Mesothelial cell of epicardium (in vitro differentiated cells): ENCODE data around the gene CAMTA1. TPM values are rescaled to one million over a fixed set of nuclear protein-coding genes. Genes with fewer than 3 reads are reported as not detected.
"Not testable (repeated sequence)": the region's sequence is repeated elsewhere in the genome, so short reads cannot be mapped to it uniquely, and the experiment has no call there.

Experiments used
- DNase-seq, 2 experiments: peaks; one replicate each; pipeline ENCODE4 v3.0.0; 2021; ENCODE audit warnings: low spot score in 2 of 2; ENCODE audit not compliant: unreplicated experiment in 2 of 2
- H3K27ac Mint-ChIP-seq: 2 replicates; pipeline ENCODE4 v1.8.0; 2021; ENCODE audit warnings: mixed read lengths
- H3K27me3 Mint-ChIP-seq: 2 replicates; pipeline ENCODE4 v1.8.0; 2021; ENCODE audit warnings: low read depth, mixed read lengths
- H3K36me3 Mint-ChIP-seq: 2 replicates; pipeline ENCODE4 v1.8.0; 2021; ENCODE audit warnings: mixed read lengths
- H3K4me1 Mint-ChIP-seq: 2 replicates; pipeline ENCODE4 v1.8.0; 2021; ENCODE audit warnings: mixed read lengths
- H3K4me3 Mint-ChIP-seq: 2 replicates; pipeline ENCODE4 v1.8.0; 2021; ENCODE audit warnings: mild to moderate bottlenecking, moderate library complexity, mixed read lengths
- H3K9me3 Mint-ChIP-seq: 2 replicates; pipeline ENCODE4 v1.8.0; 2021; ENCODE audit warnings: mixed read lengths
- CTCF ChIP-seq: fragments of 200-600 bp; sonication (generic); IDR thresholded peaks from one replicate; pipeline ENCODE4 v1.5.0; 2021; ENCODE audit warnings: antibody characterized with exemption; ENCODE audit not compliant: unreplicated experiment
- total RNA-seq: library from RNA; stranded (reverse); gene quantifications from 3 replicates; pipeline ENCODE4 v1.2.1, GENCODE V29; 2021

The CAMTA1 gene
- total RNA-seq, 1 donor from 2014 or later = 70.4 TPM

DNA sequence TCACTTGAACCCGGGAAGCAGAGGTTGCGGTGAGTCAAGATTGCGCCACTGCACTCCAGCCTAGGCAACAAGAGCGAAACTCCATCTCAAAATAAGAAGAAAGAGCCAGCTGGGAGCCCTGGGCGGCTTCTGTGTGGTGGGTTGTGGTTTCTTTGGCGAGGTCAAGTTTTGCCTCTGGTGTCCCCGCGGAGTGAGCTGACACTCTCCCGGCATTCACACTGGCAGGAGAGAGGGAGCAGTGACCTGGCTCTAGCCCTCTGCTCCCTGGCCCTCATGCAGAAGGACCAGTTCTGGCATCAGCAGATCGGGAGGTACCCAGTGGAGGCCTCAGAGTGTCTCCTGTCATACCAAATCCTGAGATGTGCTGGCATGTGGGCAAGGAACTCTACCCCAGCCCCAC, 904.8 kb downstream of the CAMTA1 start:
- Mint-ChIP-seq H3K9me3 (peaks cover 13% of the 10 kb centered on the region), H3K27ac (no peak overlapping the region), H3K36me3 (no peaks in the 10 kb centered on the region), H3K4me3 (no peak overlapping the region), H3K27me3 (peaks cover 66% of the 10 kb centered on the region), H3K4me1 (peaks cover 2% of the 10 kb centered on the region)
- no peak for TF ChIP-seq CTCF
- no peak for DNase-seq

GRCh38 chr1:7690496-7691182, 905.4 kb downstream of the CAMTA1 start:
- no peak overlapping the region for H3K27ac Mint-ChIP-seq
- no peaks in the 10 kb centered on the region for H3K36me3 Mint-ChIP-seq
- peaks cover 13% of the 10 kb centered on the region for H3K9me3 Mint-ChIP-seq
- H3K4me3 Mint-ChIP-seq = no peak overlapping the region
- no peak for DNase-seq
- no peak for TF ChIP-seq CTCF
- H3K4me1 Mint-ChIP-seq = peaks cover 2% of the 10 kb centered on the region
- H3K27me3 Mint-ChIP-seq = peaks cover 64% of the 10 kb centered on the region

DNA sequence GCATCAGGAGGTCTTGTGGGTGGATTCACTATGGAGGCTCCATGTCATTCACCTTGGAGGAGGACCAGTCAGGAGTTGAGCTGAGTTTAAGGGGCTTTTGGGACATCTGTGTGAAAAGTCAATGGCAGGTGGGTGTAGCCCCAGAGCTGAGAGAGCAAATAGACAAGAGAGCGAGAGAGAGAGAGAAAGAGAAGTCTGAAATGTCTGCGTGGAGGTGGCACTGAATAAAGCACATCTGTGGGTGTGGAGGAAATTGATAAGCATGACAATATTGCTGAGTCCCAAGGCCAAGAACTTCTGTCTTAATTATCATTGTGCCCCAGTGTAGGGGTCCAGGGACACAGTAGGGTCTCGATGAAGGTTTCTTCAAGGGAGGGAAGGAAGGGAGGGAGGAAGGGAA, 906.3 kb downstream of the CAMTA1 start:
- no peak for DNase-seq
- no peak overlapping the region for H3K4me3 Mint-ChIP-seq
- peaks cover 13% of the 10 kb centered on the region for H3K9me3 Mint-ChIP-seq
- no peak for TF ChIP-seq CTCF
- H3K4me1 Mint-ChIP-seq = peaks cover 2% of the 10 kb centered on the region
- peaks cover 56% of the 10 kb centered on the region for H3K27me3 Mint-ChIP-seq
- no peaks in the 10 kb centered on the region for H3K36me3 Mint-ChIP-seq
- no peak overlapping the region for H3K27ac Mint-ChIP-seq

- TF ChIP-seq CTCF = no peak
Measured at GRCh38 chr1:7692005-7692404, 906.8 kb downstream of the CAMTA1 start.

GRCh38 chr1:7693037-7693436, 907.8 kb downstream of the CAMTA1 start:
- not testable (repeated sequence) for H3K4me3 Mint-ChIP-seq, H3K36me3 Mint-ChIP-seq, DNase-seq, H3K4me1 Mint-ChIP-seq, H3K27ac Mint-ChIP-seq
- H3K9me3 Mint-ChIP-seq = peaks cover 13% of the 10 kb centered on the region
- peaks cover 53% of the 10 kb centered on the region for H3K27me3 Mint-ChIP-seq

More at GRCh38 chr1:7692005-7692404, 906.8 kb downstream of the CAMTA1 start:
- H3K36me3 Mint-ChIP-seq = no peaks in the 10 kb centered on the region
- DNase-seq = no peak
- peaks cover 51% of the 10 kb centered on the region for H3K27me3 Mint-ChIP-seq
- H3K27ac Mint-ChIP-seq = no peak overlapping the region
- H3K4me3 Mint-ChIP-seq = no peak overlapping the region
- peaks cover 13% of the 10 kb centered on the region for H3K9me3 Mint-ChIP-seq
- peaks cover 2% of the 10 kb centered on the region for H3K4me1 Mint-ChIP-seq

- H3K9me3 Mint-ChIP-seq = peaks cover 13% of the 10 kb centered on the region
- no peaks in the 10 kb centered on the region for H3K36me3 Mint-ChIP-seq
- no peak overlapping the region for H3K27ac Mint-ChIP-seq
- TF ChIP-seq CTCF = no peak
- DNase-seq = no peak
- H3K27me3 Mint-ChIP-seq = peaks cover 51% of the 10 kb centered on the region
- peaks cover 2% of the 10 kb centered on the region for H3K4me1 Mint-ChIP-seq
- no peak overlapping the region for H3K4me3 Mint-ChIP-seq
Measured at GRCh38 chr1:7693662-7694061, 908.4 kb downstream of the CAMTA1 start.
